ENCODE measurements around the gene PFDN4.

- TF ChIP-seq ZNF652 (CRISPR knock-in tag; IDR thresholded peaks at IDR 0.05; ENCODE audit: borderline replicate concordance, low read depth) (no peak), HINFP (CRISPR knock-in tag; IDR thresholded peaks at IDR 0.05; ENCODE audit: low read depth) (no peak), THYN1 (CRISPR knock-in tag; IDR thresholded peaks at IDR 0.05; ENCODE audit: borderline replicate concordance, low read depth) (no peak)
Measured at GRCh38 chr20:54228841-54229240, 21.0 kb downstream of the PFDN4 start.
